GM12891 (cell line): ENCODE measurements around the gene ATP6V0A1.

ENCODE experiments used
- POLR2A ChIP-seq: IDR thresholded peaks from 2 replicates; pipeline ENCODE4 v1.6.1; 2011; ENCODE audit warnings: low read depth, low read length, control low read depth
- POLR2AphosphoS5 ChIP-seq: IDR thresholded peaks from 2 replicates; pipeline ENCODE4 v1.6.1; 2011; ENCODE audit warnings: low read depth, low read length, control low read depth
- POU2F2 ChIP-seq: IDR thresholded peaks from 2 replicates; pipeline ENCODE4 v1.6.1; 2011; ENCODE audit warnings: low read depth, mild to moderate bottlenecking, control low read depth, low read length, moderate library complexity
- SPI1 ChIP-seq: IDR thresholded peaks from 2 replicates; pipeline ENCODE4 v1.6.1; 2011; ENCODE audit warnings: low read depth, low read length, control low read depth

DNA sequence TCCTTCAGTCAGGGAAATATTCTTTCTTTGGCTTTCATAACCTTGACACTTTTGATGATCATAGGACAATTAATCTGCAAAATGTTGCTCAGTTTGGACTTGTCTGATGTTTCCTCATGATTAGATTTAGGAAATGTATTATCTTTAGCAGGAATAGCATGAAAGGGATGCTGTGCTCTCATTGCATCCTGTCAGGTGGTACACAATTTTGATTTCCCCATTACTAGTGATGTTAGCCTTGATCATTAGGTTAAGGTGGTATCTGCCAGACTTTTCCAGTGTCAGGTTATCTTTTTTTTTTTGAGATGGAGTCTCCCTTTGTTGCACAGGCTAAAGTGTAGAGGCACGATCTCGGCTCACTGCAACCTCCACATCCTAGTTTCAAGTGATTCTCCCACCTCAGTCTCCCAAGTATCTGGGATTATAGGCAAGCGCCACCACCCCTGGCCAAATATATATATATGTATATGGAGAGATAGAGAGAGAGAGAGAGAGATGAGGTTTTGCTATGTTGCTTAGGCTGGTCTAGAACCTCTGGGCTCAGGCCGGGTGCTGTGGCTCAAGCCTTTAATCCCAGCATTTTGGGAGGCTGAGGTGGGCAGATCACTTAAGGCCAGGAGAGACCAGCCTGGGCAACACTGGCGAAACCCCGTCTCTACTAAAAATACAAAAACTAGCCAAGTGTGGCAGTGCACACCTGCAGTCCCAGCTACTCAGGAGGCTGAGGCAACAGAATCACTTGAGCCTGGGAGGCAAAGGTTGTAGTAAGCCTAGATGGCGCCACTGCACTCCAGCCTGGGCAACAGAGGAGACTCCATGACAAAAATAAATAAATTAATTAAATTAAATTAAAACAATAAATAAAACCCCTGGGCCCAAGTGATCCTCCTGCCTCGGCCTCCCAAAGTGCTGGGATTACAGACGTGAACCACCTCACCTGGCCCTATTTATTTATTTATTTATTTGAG is 19.8 kb upstream of the ATP6V0A1 start:
- no peak for TF ChIP-seq SPI1
- TF ChIP-seq POLR2A: no peak
- no peak for TF ChIP-seq POLR2AphosphoS5
- TF ChIP-seq POU2F2: no peak
